HG03108 (cell line): ENCODE data around the gene SEL1L2.

ENCODE experiments used
- ATAC-seq: cut with Tn5 transposase; IDR thresholded peaks from one replicate; pipeline ENCODE4 v1.9.1; 2021; ENCODE audit warnings: moderate library complexity; ENCODE audit not compliant: unreplicated experiment

SEL1L2 gene

DNA sequence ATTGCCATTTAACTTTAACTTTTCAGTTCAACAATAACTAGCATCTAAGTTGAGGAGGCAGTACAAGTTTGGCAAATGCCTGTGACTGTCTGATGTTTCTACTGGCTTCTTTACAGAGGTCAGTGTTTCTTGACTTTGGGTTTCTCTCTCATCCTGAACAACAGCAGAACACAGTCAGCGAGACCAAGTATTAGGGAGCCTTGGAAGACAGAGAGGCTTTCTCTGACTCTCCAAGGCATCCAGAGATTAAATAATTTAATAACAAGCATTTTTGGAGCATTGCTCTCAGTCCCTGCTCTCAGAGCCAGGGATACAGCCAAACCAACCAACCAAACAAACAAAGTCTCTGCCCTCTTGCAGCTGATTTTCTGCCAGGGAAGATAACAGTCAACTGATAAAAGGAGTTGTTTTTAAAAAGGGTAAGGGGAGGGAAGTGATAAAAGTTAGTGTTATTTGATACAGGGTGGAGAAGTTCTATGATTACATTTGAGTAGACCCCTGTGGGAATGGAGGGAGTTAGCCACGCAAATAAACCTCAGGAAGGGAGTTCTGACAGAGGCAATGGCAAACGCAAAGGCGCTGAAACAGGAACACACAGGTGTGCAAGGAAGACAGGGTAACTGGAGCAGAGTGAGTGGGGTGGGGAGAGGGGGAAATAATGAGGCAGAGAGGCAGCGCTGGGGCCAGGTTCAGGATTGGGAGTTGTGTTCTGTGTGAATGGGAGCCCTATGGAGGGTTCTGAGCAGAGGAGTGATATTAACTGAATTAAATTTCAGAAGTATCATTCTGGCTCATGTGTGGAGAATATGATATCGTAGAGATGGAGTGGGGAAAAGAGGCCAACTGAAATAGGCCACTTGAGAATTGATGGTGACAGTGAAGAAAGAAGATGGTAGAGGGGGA is 55.2 kb downstream of the SEL1L2 start:
- ATAC-seq, result no peak

DNA sequence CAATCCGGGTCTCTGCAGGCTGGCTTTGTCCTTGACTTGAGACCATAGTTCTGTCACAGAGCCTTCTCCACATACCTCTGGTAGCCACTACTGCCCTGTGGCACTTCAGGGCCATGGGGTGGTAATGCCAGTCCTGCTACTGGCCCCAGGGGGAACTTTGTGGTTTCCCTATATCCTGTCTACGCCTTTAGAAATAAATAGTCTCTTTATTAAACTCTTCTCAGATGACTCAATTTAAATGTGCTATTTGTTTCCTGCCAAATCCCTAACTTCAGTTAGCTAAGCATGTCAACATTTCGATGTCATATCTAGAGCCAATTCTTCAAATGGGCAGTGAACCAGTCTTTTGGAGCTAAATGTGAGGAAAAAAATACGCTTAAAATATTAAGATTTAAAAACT is 60.1 kb downstream of the SEL1L2 start:
- no peak for ATAC-seq

DNA sequence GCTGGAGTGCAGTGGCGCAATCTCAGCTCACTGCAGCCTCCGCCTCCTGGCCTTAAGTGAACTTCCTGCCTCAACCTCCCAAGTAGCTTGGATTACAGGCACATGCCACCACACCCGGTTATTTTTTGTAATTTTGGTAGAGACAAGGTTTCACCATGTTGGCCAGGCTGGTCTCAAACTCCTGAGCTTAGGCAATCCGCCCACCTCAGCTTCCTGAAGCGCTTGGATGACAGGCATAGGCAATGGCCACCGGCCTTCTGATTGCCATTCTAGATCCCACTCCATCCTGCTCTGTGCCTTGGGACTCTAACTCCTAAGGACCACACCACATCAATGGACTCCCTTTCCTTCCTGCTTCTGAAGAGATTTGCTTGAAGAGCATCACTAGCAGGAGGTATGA is 60.6 kb downstream of the SEL1L2 start:
- no peak for ATAC-seq

DNA sequence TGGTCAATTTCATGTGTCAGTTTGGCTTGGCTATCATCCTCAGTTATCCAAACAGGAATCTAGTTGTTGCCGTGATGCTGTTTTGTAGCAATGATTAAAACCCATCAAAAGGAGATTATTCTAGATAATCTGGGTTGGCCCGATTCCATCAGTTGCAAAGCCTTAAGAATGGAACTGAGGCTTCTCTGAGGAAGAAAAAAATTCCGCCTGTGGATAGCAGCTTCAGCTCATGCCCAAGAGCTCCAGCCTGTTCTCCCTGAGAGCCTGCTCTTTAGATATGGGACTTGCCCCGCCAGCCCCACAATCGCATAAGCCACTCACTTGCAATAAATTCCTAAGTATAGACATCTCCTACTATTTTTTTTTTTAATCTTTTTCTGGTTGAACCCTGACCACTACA is 61.5 kb downstream of the SEL1L2 start:
- no peak for ATAC-seq

DNA sequence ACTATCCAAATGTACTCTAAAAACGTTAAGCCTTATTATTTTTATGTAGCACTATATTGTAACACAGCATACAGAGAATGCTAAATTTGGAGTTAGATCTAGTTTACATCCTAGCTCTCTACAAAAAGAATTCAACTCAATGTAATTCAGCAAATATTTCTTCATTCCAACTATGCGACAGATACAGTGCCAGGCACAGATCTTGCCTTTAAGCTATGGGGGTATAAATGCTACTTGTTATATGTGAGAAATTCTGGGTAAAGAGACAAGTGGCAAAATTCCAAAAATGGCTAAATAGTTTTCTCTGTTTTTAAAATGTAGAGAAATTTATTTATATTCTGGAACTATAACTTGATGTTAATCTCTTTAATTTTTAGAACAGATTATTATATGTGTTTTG is 63.2 kb downstream of the SEL1L2 start:
- ATAC-seq, result no peak

DNA sequence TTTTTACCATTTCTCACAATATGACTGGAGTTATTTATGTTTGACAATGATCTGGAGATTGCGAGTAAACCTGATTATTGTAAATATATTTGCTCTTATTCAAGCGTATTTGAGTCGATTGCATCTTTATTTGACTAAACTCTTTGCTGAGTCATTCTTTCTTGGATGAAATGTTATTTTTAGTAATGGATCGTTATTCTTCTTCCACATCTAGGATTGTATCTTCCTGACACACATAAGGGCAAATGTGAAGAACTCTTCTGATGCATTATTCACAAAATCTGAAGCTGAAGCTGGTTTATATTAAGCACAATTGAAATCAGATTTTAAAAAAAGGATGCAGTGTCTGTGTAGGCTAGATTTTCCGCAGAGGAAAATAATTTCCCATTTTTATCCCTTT is 68.2 kb downstream of the SEL1L2 start:
- no peak for ATAC-seq

DNA sequence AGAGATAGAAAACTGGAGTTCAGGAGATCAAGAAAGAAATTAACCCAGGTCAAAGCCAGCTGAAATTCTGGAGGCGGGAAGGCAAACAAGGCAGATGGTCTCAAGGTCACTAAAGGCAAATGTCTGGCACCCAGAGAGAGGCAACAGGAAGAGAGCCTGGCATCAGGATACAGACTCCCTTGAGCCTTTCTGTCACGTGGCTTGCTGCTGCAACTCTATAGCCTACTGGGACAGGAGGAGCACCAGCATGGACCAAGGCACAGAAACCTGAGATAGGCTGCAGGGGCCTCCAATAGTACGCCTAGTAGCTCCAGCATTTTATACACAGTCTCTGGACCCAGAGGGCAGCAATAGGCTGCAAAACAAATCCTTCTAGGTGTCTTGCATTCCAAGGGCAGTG is 75.1 kb downstream of the SEL1L2 start:
- ATAC-seq, result no peak

DNA sequence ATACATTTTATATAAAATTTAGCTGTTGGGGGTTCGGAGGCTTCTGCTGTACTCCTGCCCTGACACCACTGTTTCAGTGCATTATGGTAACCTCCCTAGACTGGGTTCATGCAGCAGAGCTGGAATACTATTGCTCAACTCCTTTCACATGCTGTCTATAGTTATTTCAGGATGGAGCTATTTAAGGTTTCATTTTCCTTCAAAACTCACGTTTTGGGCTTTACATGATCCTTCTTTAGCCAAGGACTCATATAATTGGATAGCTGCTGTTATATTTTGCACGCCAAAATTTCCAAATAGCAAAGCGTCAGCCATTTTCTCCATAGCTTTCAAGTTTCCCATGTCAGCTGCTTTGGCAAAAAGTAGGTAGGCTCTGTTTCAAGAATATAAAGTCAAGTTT is 76.8 kb downstream of the SEL1L2 start:
- no peak for ATAC-seq

DNA sequence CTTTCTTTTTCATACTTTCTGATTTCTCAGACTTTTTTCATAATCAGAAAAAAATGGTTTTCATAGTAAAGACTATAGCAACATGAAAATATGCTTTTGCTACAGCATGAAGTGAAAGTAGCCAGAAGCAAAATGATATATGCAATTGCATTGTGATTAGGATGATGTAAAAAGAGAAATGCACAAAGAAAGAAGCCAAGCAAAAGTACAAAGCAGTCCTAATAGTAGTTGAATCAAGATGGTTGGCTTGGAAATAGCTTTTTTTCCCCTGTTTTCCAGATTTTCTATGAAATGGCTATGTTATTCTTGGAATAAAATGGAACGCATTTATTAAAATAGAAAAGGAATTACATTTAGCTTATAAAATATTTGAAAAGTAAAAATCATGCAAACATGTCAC is 77.3 kb downstream of the SEL1L2 start:
- ATAC-seq, result no peak

DNA sequence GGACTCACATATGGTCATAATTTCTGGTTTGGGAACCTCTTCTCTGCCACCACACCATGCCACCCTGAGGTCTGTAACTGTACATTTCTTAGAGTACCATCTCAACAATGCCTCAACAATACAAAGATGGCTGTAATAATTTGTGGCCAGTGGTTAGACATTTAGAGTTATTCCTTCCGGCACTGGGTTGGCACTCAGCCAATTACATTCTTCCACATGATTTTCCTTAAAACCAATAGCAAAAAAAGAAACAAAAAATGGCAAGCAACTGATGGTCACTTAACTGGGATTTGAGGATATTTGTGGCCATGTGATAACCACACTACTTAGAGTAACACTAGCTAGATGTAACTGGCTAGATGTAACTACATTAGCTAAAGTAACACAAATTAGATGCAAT is 79.9 kb downstream of the SEL1L2 start:
- ATAC-seq, result no peak

DNA sequence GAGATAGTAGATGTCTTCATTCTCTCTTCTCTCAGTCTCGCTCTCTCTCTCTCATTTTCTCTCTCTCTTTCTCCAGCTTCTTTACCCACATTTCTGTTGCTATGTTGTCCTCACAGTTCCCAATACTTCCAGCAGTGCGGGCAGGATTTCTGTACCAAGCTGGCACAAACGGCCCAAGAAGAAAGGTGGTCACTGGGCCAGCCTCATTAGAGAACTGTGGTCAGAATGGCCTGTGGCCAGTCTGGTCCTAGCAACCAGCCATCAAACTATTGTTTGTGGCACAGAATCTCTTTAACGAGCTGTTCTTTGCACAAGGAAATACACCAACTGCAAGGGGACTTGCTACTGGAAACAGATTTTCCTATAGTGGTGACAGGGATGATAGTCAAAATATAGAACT is 81.3 kb downstream of the SEL1L2 start:
- no peak for ATAC-seq

DNA sequence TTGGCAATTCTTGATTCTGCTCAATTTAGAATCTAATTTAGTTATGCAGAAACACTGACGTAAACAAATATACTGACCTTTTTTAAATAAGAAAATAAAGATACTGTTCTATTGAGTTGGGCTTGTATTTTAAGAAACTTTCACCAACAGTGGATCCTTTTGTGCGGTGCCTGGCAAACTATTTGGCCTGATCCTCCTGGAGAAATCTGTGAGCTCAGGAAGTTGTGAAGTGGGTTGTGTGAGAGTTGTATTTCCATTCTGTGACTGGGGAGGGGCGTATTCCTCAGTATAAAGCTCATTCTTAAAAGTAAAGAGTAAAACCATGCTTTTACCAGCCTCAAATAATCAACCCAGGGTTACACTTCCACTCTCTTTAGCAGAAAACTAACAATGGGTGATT is 85.6 kb downstream of the SEL1L2 start:
- ATAC-seq, result no peak

DNA sequence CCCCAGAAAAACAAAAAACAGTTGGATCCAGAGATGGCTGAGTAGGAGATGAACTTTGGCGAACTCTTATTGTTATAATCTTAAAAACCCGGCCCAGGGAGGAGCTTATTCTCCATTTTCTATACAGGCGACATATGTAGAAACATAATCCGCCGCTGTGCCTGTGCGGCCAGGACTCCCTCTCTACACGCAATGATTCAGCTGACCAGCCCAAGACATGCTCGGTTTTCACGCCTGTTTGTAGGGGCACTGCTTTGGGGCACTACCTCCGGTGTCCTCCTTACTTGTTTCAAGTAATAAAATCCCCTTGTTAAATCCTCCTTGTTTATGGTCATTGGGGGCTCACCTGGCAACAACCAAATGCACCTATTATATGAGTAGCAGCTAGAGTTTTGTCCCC is 89.9 kb downstream of the SEL1L2 start:
- no peak for ATAC-seq

DNA sequence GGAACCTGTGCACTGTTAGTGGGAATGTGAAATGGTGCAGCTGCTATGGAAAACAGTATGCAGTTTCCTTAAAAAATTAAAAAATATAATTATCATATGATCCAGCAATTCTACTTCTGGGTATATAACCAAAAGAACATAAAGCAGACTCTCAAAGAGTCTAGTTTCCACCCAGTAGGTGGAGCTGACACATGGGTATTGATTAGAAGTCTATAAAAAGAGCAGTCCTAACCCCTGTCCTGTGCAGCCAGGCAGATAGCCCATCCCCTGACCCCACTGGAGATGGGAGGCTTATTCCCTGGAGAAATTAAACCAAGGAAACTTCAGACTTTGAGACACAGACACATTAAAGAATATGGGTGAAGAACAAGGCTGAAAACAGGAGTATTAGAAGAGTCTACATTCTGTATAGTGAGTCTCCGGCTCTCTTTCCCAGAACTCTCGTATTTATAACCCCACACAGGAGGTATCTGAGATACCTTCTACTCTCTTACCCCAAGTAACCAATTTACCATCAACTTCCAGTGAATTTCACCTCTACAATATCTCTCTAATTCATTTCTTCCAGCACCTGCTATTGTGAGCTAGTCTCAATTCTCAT is 92.3 kb downstream of the SEL1L2 start:
- ATAC-seq, result no peak

DNA sequence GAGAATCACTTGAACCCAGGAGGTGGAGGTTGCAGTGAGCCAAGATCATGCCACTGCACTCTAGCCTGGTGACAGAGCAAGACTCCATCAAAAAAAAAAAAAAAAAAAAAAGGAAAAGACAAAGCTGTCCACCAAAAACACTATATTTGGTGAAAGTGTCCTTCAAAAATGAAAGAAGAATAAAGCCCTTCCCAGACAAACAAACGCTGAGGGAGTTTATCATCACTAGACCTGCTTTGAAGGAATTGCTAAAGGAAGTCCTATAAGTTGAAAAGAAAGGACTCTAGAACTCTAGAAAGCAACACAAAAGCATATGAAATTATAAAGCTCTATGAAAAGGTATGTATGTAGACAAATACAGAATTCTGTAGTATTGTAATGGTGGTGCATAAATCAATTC is 98.8 kb downstream of the SEL1L2 start:
- ATAC-seq, result no peak

DNA sequence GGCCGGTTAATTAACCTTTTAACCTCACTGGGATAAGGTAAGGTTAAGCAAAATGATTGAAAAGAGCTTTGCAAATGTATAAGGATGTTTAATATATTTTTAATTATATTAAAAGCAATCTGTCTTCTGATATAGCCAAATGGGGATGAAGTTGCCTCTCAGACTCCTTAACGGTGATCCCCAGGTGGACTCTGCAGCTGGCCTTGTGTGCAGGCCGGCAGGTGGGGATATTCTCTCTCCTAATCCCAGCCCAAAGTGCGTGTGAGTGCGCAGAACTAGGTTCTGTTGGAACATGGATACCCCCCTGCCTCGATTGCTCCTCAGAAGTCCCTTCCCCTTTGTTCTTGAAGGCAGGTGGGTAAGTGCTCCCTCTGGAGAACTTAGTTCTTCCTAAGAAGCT is 105.6 kb downstream of the SEL1L2 start:
- ATAC-seq, result no peak

DNA sequence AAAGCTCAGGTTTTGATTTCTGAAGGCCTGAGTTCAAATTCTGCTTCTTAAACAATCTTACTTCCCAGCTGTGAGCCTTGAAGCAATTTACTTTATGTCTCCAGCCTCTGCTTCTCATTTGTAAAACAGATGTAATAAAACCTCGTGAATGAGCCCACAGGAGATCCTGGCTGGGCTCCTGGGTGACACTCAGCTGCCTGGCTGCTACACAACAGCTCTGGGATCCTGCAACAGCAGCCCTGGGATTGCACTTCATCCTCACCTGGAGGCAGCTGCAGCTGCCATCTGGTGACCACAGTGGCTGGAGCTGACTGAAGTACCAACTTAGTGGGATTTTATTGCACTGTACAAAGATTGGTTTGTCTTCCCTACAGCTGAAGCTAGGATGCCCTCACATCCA is 107.0 kb downstream of the SEL1L2 start:
- ATAC-seq, result no peak

DNA sequence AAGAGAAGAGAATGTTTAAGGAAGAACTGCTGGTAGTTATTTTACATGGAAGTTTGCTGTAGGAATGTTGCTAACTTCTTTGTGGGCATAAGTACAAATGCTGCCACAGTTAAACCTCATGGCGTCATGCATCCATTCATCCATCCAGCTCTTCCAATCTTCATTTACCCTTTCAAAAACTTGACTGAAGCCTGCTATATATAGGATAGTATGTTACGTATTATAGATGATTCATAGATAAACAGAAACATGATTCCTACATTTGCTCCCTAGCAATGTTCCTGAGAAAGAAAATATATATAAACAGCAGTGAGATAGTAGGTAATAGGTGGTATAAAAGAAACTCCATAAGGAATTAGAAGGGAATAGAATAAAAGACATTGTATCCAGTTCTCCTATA is 111.8 kb downstream of the SEL1L2 start:
- no peak for ATAC-seq

DNA sequence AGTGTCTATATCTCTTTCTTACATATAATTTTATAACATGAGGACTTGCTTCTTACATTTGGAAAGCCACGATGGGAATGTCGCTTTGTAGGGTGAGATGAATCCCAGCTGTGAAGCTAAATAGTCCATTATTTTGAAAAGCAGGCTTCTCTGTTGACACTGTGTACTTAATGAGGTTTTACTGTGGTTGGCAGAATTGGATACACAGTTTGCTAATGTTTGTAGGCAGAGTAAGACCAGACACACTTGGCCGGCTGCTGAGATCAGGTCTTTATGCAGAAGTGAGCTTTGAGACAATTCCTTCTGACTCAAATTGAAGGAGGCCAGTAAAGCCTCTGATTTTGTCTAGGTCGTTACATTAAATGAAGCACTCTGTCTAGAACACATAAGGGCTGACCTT is 112.6 kb downstream of the SEL1L2 start:
- no peak for ATAC-seq

DNA sequence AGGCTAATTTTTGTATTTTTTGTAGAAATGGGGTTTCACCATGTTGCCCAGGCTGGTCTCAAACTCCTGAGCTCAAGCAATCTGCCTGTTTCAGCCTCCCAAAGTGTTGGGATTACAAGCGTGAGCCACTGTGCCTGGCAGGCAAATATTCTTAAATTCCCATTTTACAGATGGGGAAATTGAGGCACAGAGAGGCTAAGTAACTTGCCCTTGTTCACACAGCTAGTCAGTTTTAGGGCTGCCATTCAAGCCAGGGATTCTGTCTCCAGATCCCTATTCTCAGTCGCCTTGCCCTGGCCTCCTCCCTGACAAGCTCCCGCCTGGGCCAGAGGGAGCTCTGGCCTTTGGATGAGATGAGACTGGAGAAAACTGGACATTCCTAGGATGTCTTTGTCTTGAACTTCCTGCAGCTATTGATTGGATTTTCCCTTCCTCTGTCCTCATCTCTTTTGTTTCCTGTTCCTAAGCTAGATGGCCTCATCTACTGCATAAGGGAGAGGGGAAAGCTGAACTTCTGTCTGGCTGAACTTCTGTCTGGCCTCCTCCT is 115.1 kb downstream of the SEL1L2 start:
- ATAC-seq, result no peak

DNA sequence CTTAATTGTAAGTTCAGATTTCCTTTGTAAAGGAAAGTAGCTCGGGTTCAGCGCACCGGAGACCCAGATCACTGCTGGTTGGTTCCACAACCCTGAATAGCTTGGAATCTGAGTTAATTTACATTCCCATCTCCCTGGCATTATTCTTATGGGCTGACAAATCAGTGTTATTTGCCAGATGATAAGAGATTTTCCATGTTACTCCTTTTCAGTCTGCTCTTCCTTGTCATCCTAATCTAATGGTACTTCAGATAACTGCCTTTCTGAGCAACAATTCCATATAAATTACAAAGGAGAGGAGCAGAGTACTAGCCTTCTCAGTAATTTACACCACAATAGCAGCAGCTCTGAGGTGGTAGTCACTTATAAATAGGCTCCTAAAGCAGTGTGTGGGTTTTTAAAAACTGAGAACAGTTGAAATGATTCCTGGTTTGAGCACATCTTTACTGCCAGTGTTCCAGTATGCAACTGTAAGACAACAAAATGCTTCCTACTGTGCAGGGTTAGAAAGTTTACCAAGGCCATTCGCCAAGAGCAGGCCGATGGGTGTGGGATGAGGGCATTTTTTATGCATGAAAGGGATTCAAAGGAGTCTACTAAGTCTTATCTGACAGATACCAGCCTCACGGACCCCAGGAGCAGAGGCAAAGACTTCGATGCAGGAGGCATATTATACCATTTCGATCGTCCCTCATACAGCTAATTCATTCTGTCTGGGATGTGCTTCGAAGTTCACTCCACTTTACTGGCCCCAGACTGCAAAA is 115.8 kb downstream of the SEL1L2 start:
- no peak for ATAC-seq

DNA sequence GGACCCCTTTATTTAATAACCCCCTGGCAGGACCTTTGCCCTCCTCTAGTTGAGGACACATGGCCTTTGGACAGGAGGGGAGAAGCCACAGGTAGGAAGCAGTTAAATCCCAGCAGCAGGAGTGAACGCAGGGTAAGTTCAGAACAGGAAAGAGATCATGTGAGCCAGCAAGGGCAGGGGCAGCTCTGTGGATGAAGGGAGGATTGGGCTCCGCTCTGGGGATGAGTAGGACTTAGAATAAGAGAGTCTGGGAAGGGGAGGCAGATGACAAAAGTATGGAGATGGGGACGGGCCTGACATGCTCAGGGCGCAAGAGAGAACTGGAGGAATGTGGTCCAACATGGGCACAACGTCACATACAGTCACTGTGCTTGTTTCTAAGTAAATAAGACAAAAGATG is 116.6 kb downstream of the SEL1L2 start:
- ATAC-seq, result no peak
